BLaER1 (cell line): ENCODE results near the gene TUBB.

Source experiments
- H3K27ac ChIP-seq: shearing (Covaris generic); formaldehyde crosslinking; 2 replicates; pipeline ENCODE4 v1.8.1; 2022
- H3K27me3 ChIP-seq: shearing (Covaris generic); formaldehyde crosslinking; 2 replicates; pipeline ENCODE4 v1.8.1; 2022
- H3K36me3 ChIP-seq: shearing (Covaris generic); formaldehyde crosslinking; 2 replicates; pipeline ENCODE4 v1.8.1; 2022
- H3K4me1 ChIP-seq: shearing (Covaris generic); formaldehyde crosslinking; 2 replicates; pipeline ENCODE4 v1.8.1; 2022
- H3K4me2 ChIP-seq: shearing (Covaris generic); formaldehyde crosslinking; 2 replicates; pipeline ENCODE4 v1.8.1; 2022
- H3K4me3 ChIP-seq: shearing (Covaris generic); formaldehyde crosslinking; 2 replicates; pipeline ENCODE4 v1.8.1; 2022
- H3K9ac ChIP-seq: shearing (Covaris generic); formaldehyde crosslinking; 2 replicates; pipeline ENCODE4 v1.8.1; 2022
- H3K9me3 ChIP-seq: shearing (Covaris generic); formaldehyde crosslinking; 2 replicates; pipeline ENCODE4 v1.8.1; 2022
- H4K20me1 ChIP-seq: shearing (Covaris generic); formaldehyde crosslinking; 2 replicates; pipeline ENCODE4 v1.8.1; 2022
- Cebpa-rat ChIP-seq: shearing (Covaris generic); IDR thresholded peaks from 2 replicates; pipeline ENCODE4 v1.8.1; 2022

TUBB gene

DNA sequence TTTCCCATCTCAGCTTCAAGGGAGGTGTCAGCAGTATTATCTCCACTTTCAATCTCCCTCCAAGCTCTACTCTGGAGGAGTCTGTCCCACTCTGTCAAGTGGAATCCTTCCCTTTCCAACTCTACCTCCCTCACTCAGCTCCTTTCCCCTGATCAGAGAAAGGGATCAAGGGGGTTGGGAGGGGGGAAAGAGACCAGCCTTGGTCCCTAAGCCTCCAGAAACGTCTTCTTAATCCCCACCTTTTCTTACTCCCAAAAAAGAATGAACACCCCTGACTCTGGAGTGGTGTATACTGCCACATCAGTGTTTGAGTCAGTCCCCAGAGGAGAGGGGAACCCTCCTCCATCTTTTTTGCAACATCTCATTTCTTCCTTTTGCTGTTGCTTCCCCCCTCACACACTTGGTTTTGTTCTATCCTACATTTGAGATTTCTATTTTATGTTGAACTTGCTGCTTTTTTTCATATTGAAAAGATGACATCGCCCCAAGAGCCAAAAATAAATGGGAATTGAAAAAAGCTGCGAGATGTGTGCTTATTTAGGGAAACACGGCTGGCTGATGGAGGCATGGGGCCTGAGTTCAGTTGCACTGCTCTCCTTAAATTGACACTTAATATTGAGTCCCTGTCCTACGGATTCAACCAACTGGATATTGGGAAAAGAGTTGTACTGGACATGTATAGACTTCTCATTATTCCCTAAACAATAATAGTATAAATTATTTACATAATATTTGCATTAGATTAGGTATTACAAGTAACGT lies 4.9 kb downstream of the TUBB start:
- TF ChIP-seq Cebpa-rat = no peak
- H3K9ac ChIP-seq = peak overlapping the region; percentile 100; the same call in 1 of the 2 replicates
- H3K27ac ChIP-seq = no peak overlapping the region
- peaks cover 43% of the 10 kb centered on the region for H3K4me1 ChIP-seq
- peaks cover 86% of the 10 kb centered on the region for H3K36me3 ChIP-seq
- H3K27me3 ChIP-seq = no peaks in the 10 kb centered on the region
- no peaks in the 10 kb centered on the region for H3K9me3 ChIP-seq
- peaks cover 85% of the 10 kb centered on the region for H4K20me1 ChIP-seq
- peak overlapping the region; percentile 94; the same call in 1 of the 2 replicates for H3K4me3 ChIP-seq
- H3K4me2 ChIP-seq = peak overlapping the region; percentile 89

DNA sequence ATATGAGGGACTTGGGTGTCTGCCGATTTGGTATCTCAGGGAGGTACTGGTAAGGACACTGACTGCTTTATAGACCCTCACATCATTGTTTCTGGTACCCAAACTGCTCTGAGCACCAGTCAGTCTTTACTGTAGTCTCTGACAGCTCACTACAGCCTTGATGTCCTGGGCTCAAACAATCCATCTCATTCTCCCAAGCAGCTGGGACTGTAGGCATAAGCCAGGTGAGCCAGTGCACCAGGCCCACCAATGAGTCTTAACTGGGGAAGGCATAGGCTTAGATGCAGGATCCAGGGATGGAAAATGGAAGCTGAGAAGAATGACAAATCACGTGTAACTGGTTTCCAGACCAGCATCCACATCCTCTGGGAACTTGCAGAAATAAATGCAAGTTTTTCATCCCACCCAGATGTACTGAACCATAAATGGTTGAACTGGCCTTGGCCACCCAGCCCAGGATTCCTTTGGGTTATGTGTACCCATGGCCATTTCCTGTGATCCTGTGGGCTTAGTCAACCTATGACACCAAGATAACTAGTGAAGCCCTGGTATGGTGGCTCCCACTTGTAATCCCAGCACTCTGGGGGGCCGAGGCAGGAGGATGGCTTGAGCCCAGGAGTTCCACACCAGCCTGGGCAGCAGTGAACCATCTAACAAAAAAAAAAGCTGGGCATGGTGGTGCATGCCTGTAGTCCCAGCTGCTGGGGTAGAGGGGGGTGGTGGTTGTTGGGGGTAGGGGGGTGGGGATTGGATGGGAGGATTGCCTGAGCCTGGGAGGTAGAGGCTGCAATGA lies 5.8 kb downstream of the TUBB start:
- no peak overlapping the region for H3K4me3 ChIP-seq
- H3K36me3 ChIP-seq = peaks cover 92% of the 10 kb centered on the region
- TF ChIP-seq Cebpa-rat = no peak
- H3K4me2 ChIP-seq = peak overlapping the region; percentile 89
- H3K27ac ChIP-seq = no peak overlapping the region
- H3K9ac ChIP-seq = no peak overlapping the region
- H4K20me1 ChIP-seq = peaks cover 93% of the 10 kb centered on the region
- no peaks in the 10 kb centered on the region for H3K9me3 ChIP-seq
- H3K27me3 ChIP-seq = no peaks in the 10 kb centered on the region
- peaks cover 51% of the 10 kb centered on the region for H3K4me1 ChIP-seq

DNA sequence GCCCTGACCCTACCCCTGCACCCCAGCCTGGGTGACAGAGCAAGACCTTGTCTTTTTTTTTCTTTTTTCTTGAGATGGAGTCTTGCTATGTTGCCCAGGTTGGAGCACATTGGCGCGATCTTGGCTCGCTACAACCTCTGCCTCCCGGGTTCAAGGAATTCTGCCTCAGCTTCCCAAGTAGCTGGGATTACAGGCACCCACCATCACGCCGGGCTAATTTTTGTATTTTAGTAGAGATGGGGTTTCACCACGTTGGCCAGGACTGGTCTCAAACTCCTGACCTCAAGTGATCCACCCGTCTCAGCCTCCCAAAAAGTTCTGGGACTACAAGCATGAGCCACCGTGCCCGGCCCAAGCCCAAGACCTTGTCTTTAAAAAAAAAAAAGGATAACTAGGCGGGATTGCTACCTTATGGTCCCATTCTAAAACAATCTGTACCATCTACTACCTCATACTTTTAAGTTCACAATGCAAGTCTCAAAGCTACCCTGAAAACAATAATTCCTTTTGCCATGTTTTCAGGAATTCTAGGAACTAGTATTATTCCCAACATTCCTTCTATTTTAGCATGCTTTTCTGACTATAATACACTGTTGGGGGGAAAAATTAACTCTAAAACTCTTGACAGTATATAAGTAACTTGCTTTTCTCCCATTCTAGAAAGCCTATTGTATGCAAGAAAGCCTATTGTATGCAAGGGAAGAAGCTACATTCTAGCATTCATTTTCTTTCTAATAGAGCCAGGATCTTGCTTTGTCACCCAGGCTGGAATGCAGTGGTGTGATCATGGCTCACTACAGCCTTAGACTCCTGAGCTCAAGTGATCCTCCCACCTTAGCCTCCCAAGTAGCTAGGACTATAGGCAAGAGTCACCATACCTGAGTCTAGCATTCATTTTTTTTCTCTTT lies 6.6 kb downstream of the TUBB start:
- Histone ChIP-seq H3K36me3 (peaks cover 97% of the 10 kb centered on the region), H3K27ac (no peak overlapping the region), H4K20me1 (peaks cover 97% of the 10 kb centered on the region), H3K4me1 (peaks cover 60% of the 10 kb centered on the region), H3K9ac (no peak overlapping the region), H3K9me3 (no peaks in the 10 kb centered on the region), H3K4me3 (no peak overlapping the region), H3K4me2 (no peak overlapping the region), H3K27me3 (no peaks in the 10 kb centered on the region)
- TF ChIP-seq Cebpa-rat = no peak

- peaks cover 96% of the 10 kb centered on the region for H4K20me1 ChIP-seq
- no peak overlapping the region for H3K4me2 ChIP-seq
- H3K9ac ChIP-seq = no peak overlapping the region
- no peaks in the 10 kb centered on the region for H3K9me3 ChIP-seq
- H3K4me3 ChIP-seq = no peak overlapping the region
- no peaks in the 10 kb centered on the region for H3K27me3 ChIP-seq
- H3K36me3 ChIP-seq = peaks cover 97% of the 10 kb centered on the region
- H3K4me1 ChIP-seq = peaks cover 61% of the 10 kb centered on the region
- TF ChIP-seq Cebpa-rat = no peak
- H3K27ac ChIP-seq = no peak overlapping the region
Observed at GRCh38 chr6:30727920-30728553, 7.9 kb downstream of the TUBB start.

- H3K36me3 ChIP-seq = peaks cover 96% of the 10 kb centered on the region
Observed at GRCh38 chr6:30730601-30731435, 10.7 kb downstream of the TUBB start.

DNA sequence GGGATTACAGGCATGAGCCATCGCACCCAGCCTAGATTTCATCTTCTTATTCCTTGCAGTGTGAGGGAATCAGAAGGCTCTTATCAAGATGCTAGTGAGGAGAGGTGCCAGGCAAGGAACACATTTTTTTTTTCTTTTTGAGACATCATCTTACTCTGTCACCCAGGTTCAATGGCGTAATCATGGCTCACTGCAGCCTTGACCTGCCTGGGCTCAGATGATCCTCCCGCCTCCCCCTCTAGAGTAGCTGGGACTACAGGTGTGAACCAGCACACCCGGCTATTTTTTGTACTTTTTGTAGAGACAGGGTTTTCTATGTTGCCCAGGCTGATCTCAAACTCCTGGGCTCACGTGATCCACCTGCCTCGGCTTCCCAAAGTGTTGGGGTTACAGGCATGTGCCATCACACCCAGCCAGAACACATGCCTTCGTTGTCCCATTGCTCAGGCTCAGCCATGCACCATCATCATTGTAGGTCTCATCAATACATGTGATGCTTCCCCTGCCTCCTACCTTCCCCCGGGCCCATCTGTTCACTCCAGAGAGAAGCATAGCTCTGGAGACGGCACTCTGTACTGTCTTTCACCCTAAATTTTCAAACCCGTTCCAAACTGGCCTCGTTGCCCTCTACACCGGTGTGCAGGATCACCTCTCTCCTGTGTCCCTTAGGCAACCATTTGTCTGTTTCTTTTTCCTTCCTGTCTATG lies 12.2 kb downstream of the TUBB start:
- no peaks in the 10 kb centered on the region for H3K27me3 ChIP-seq
- H3K36me3 ChIP-seq = peaks cover 95% of the 10 kb centered on the region
- H3K4me2 ChIP-seq = no peak overlapping the region
- TF ChIP-seq Cebpa-rat = no peak
- H3K4me1 ChIP-seq = peaks cover 44% of the 10 kb centered on the region
- no peak overlapping the region for H3K27ac ChIP-seq
- no peak overlapping the region for H3K4me3 ChIP-seq
- no peaks in the 10 kb centered on the region for H3K9me3 ChIP-seq
- H3K9ac ChIP-seq = no peak overlapping the region
- H4K20me1 ChIP-seq = peaks cover 75% of the 10 kb centered on the region

More at GRCh38 chr6:30730601-30731435, 10.7 kb downstream of the TUBB start:
- H3K9me3 ChIP-seq = no peaks in the 10 kb centered on the region
- no peaks in the 10 kb centered on the region for H3K27me3 ChIP-seq
- peak overlapping the region; percentile 16; the same call in 1 of the 2 replicates for H3K9ac ChIP-seq
- H3K27ac ChIP-seq = peak overlapping the region; percentile 38; the same call in 1 of the 2 replicates
- peak overlapping the region; percentile 7; the same call in 1 of the 2 replicates for H3K4me3 ChIP-seq
- H3K4me2 ChIP-seq = peak overlapping the region; percentile 72
- H3K4me1 ChIP-seq = peaks cover 36% of the 10 kb centered on the region
- peaks cover 78% of the 10 kb centered on the region for H4K20me1 ChIP-seq
- TF ChIP-seq Cebpa-rat = no peak

GRCh38 chr6:30735668-30736314 lies 15.6 kb downstream of the TUBB start:
- no peak overlapping the region for H3K4me3 ChIP-seq
- peaks cover 65% of the 10 kb centered on the region for H3K4me1 ChIP-seq
- no peak for TF ChIP-seq Cebpa-rat
- H3K9ac ChIP-seq = 0 out of 2 replicates have a peak overlapping the region, but pooled peaks have one; percentile 2
- peaks cover 62% of the 10 kb centered on the region for H4K20me1 ChIP-seq
- peaks cover 97% of the 10 kb centered on the region for H3K36me3 ChIP-seq
- H3K9me3 ChIP-seq = no peaks in the 10 kb centered on the region
- no peak overlapping the region for H3K27ac ChIP-seq
- 0 out of 2 replicates have a peak overlapping the region, but pooled peaks have one; percentile 9 for H3K4me2 ChIP-seq
- H3K27me3 ChIP-seq = no peaks in the 10 kb centered on the region
